Cardiac fibroblast (primary cell): ENCODE data around the gene CTSW.

Experiments used
- DNase-seq, 2 donors: peaks; one replicate each; pipeline versions ENCODE4 v3.0.0 to v3.0.0-alpha.2; 2010; ENCODE audit warnings: low read depth in 2 of 2
- H3K4me3 ChIP-seq, 2 donors: replicated peaks in 1 of 2; 1 replicate in 1 of 2; 2 replicates in 1 of 2; pipeline ENCODE4 v1.5.1; 2011; ENCODE audit warnings: low read depth in 2 of 2, low read length in 2 of 2, mild to moderate bottlenecking in 2 of 2, moderate library complexity in 1 of 2
- TF ChIP-seq, protein P1 (sequence below): IDR thresholded peaks from one replicate; pipeline ENCODE4 v1.5.1; 2011; ENCODE audit warnings: low read depth, mild to moderate bottlenecking, low read length, inconsistent platforms

The CTSW gene

DNA sequence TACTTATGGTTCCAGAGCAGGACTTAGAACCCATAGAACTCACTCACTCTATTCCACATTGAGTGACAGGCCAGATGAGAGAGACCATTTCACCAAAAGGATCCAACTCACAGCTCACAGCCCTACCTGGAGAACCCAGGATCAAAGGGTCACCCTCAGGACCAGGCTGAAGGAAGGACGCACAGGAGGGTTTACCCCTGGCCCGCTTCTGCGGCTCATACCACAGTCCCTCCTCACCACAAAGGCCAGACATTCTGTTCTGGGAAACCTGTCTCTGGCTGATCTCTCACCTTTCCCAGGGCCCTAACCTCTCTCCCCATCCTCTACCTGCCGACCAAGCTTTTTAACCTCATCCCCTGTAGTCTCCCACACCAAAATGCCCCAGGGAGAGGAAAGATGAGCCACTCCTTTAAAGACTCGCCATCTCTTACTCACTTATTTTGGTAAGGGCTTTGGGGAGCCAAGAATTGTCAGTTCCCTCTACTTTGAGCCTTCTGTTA is 15.9 kb downstream of the CTSW start:
- TF ChIP-seq, protein P1, sequence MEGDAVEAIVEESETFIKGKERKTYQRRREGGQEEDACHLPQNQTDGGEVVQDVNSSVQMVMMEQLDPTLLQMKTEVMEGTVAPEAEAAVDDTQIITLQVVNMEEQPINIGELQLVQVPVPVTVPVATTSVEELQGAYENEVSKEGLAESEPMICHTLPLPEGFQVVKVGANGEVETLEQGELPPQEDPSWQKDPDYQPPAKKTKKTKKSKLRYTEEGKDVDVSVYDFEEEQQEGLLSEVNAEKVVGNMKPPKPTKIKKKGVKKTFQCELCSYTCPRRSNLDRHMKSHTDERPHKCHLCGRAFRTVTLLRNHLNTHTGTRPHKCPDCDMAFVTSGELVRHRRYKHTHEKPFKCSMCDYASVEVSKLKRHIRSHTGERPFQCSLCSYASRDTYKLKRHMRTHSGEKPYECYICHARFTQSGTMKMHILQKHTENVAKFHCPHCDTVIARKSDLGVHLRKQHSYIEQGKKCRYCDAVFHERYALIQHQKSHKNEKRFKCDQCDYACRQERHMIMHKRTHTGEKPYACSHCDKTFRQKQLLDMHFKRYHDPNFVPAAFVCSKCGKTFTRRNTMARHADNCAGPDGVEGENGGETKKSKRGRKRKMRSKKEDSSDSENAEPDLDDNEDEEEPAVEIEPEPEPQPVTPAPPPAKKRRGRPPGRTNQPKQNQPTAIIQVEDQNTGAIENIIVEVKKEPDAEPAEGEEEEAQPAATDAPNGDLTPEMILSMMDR: no peak
- H3K4me3 ChIP-seq: no peak overlapping the region
- DNase-seq: peak in 1 of 2 donors; percentile 50

DNA sequence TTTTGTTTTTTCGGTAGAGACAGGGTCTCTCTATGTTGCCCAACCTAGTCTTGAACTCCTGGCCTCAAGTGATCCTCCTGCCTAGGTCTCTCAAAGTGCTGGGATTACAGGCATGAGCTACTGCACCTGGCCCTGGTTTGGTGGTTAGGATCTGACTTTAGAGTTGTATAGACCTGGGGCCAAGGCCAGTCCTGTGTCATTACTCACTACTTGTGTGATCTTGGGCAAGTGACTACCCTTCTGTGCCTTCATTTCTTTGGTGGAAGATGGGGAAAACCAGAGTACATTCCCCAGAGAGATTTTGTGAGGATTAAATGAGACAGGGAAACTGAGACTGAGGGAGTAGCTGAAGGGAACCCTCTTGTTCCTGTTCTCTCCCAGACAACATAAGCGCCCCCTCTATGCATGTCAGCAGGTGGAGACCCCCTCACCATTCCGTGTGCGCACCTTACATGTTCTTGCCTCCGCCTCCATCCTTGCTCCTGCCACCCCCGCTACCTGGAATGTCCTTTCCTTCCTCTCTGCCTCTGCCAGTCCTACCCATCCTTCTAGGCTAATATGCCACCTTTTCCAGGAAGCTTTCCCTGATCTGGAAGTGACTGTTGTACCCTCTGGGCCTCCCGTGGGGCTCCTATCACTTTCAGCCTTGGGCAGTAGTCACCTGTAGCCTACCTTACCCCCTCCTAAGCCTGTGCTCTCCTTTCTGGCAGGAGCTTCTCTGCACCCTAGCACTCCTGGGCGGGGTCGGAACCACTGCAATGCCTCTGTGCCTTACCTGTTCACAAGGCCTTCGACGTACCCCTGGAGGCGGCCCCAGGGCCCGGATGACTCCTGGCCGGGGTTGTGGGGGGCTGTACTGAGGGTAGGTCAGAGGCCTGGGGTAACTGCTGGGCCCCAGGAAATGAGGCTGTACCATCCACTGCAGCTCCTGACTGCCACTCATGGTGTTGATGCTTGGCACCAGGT is 16.7 kb downstream of the CTSW start:
- TF ChIP-seq, protein P1: no peak
- DNase-seq: peak in 1 of 2 donors; percentile 50
- H3K4me3 ChIP-seq: peak overlapping the region in 1 of 2 donors; percentile 98

DNA sequence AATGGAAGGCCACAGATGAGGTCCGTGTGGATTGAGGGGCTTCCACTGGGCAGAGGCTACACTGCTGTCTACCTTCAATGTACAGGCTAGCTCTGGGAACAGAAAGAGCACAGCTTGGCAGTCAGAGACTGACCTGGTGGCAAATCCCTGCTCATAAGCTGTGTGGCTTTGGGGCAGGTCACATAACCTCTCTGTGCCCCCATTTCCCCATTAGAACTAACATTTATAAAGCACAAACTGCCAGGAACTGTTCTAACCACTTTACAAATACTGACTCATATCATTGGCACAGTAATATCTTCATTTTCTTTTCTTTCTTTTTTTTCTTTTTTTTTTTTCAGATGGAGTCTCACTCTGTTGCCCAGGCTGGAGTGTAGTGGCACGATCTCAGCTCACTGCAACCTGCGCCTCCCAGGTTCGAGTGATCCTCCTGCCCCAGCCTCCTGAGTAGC is 17.4 kb downstream of the CTSW start:
- TF ChIP-seq, protein P1: no peak
- H3K4me3 ChIP-seq: peak overlapping the region in 1 of 2 donors; percentile 98
- DNase-seq: no peak

DNA sequence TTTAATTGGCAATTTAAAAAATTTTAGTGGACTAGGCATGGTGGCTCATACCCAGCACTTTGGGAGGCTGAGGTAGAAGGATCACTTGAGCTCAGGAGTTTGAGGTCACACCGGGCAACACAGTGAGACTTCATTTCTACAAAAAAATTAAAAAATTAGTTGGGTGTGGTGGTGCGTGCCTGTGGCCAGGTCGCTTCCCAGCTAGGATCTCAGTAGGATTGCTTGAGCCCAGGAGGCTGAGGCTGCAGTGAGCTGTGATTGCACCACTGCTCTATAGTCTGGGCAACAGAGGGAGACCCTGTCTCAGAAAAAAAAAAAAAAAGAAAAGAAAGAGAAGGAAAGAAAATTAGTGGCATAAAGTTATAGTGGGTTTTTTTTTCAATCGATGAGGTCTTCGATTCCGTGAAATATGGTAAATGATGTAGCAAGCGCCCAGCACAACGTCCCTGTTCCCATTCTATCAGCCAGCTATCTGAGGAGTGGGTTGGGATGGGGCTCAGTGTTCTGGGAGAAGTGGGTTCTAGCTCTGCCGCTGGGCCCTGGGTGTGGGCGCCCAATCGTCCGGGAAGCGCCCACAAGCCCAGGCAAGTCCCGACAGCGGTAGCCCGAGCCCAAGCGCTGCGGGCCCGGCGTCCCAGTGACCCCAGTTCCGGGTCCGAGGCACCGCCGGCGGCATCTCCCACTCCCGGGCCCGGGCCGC is 19.2 kb downstream of the CTSW start:
- peak overlapping the region; percentile 76 to 98 for H3K4me3 ChIP-seq
- TF ChIP-seq, protein P1: no peak
- DNase-seq: peak in 1 of 2 donors; percentile 46

DNA sequence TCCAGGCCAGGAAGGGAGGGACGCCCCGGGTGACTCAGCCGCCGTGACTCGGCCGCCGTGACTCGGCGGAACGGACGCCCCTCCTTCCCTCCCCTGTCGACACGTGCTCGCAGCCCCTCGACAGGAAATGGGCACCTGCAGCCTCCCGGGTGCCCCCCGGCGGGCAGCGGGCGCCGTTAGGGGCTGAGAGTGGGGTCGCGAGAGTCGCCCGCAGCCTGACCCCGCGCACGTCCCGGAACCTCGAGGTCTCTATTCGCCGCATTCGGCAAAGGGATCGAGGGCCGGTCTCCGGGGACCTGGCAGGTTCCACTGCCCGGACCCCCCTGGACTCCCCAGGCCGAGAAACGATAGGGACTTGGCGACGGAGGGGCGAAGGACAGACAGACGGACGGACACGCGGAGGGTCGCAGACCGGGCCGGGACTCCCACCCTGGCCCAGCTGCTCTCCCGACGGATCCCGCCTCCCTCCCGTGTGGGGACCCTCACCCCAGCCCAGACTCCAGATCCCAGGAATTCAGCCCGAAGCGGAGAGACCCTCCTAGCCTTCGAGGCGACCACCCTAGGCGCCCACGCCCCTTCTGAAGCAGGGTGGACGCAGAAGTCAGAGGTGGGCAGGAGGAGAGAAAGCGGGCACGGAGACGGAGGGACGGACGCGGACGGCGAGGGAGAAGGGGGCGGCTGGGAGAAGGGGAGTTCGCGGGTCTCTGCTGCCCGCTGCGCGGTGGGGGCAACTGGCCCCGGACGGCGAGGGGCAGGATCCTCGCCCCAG is 19.9 kb downstream of the CTSW start:
- peak overlapping the region; percentile 76 to 98 for H3K4me3 ChIP-seq
- peak; percentile 76 to 80 for DNase-seq
- TF ChIP-seq, protein P1: no peak
